Fibroblast of pulmonary artery (primary cell): ENCODE data around the gene RAB1B.
A peak's percentile ranks its signal among the peaks of the same experiment; 100 is the strongest.
"Not testable (repeated sequence)": the region's sequence is repeated elsewhere in the genome, so short reads cannot be mapped to it uniquely, and the experiment has no call there.

Experiments
- DNase-seq: peaks from one replicate; pipeline ENCODE4 v3.0.0-alpha.2; 2010; ENCODE audit warnings: low read depth
- H3K4me3 ChIP-seq: replicated peaks from 2 replicates; pipeline ENCODE4 v1.5.1; 2011; ENCODE audit warnings: low read depth, mild to moderate bottlenecking, control low read depth, low read length, moderate library complexity
- TF ChIP-seq, protein P1 (sequence below): IDR thresholded peaks from 2 replicates; pipeline ENCODE4 v1.5.1; 2011; ENCODE audit warnings: mild to moderate bottlenecking, control low read depth, low read length, inconsistent platforms; ENCODE audit errors: missing control alignments

RAB1B gene

GRCh38 chr11:66309475-66309874 lies 41.0 kb downstream of the RAB1B start:
- TF ChIP-seq, protein P1, sequence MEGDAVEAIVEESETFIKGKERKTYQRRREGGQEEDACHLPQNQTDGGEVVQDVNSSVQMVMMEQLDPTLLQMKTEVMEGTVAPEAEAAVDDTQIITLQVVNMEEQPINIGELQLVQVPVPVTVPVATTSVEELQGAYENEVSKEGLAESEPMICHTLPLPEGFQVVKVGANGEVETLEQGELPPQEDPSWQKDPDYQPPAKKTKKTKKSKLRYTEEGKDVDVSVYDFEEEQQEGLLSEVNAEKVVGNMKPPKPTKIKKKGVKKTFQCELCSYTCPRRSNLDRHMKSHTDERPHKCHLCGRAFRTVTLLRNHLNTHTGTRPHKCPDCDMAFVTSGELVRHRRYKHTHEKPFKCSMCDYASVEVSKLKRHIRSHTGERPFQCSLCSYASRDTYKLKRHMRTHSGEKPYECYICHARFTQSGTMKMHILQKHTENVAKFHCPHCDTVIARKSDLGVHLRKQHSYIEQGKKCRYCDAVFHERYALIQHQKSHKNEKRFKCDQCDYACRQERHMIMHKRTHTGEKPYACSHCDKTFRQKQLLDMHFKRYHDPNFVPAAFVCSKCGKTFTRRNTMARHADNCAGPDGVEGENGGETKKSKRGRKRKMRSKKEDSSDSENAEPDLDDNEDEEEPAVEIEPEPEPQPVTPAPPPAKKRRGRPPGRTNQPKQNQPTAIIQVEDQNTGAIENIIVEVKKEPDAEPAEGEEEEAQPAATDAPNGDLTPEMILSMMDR, result no peak
- H3K4me3 ChIP-seq, result no peak overlapping the region
- no peak for DNase-seq

DNA sequence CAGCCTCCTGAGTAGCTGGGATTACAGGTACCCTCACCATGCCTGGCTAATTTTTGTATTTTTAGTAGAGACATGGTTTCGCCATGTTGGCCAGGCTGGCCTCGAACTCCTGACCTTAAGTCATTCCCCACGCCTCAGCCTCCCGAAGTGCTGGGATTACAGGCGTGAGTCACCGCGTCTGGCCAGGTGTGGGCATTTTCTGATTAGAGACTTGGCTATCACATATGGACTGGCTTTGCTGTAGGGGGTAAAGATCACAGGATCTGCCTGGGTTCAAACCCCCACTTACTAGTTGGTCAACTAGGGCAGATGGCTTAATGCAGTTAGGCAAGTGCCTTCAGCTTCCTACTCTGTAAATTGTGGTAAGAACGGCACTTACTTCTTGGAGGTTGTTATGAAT lies 41.9 kb downstream of the RAB1B start:
- H3K4me3 ChIP-seq, result no peak overlapping the region
- no peak for DNase-seq
- TF ChIP-seq, protein P1, result no peak

DNA sequence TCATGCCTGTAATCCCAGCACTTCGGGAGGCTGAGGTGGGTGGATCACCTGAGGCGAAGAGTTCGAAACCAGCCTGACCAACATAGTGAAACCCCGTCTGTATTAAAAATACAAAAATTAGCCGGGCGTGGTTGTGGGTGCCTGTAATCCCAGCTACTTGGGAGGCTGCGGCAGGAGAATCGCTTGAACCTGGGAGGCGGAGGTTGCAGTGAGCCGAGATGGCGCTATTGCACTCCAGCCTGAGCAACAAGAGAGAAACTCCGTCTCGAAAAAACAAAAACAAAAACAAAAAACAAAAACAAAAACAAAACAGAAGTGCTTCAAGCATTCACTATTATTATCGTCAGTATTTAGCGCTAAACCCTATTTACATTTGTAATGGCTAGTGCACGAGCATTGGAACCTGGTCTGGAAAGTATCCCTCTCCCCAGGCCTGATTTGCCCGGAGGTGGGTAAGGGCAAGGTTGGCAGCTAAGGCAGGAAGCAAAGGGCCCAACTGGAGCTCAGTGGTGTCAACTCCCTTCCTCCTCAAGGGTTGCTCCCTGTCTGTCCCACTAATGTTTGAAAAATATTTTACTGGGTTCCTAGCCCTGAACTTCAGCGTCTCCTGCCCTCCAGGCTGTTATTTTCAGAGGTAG lies 42.5 kb downstream of the RAB1B start:
- not testable (repeated sequence) for DNase-seq, H3K4me3 ChIP-seq

- H3K4me3 ChIP-seq, result peak overlapping the region; percentile 60
- TF ChIP-seq, protein P1, result no peak
- no peak for DNase-seq
Observed at GRCh38 chr11:66311470-66311964, 43.1 kb downstream of the RAB1B start.

GRCh38 chr11:66311965-66312548 lies 43.6 kb downstream of the RAB1B start:
- H3K4me3 ChIP-seq, result peak overlapping the region; percentile 60
- peak; percentile 95 for DNase-seq
- TF ChIP-seq, protein P1, result peak; percentile 84

- peak overlapping the region; percentile 60 for H3K4me3 ChIP-seq
- DNase-seq, result peak; percentile 99
- TF ChIP-seq, protein P1, result no peak
Observed at GRCh38 chr11:66312549-66313320, 44.3 kb downstream of the RAB1B start.
